ENCODE measurements around the gene POLR2M.
A peak's percentile ranks its signal among the peaks of the same experiment; 100 is the strongest.

The POLR2M gene

GRCh38 chr15:57692709-57693108 lies 13.8 kb upstream of the POLR2M start:
- DNase-seq (ENCODE audit: low spot score): no peak

- no peak for DNase-seq (ENCODE audit: low spot score)
These were observed 12.2 kb upstream of the POLR2M start for GRCh38 chr15:57694279-57694678.

GRCh38 chr15:57696146-57696545 lies 10.4 kb upstream of the POLR2M start:
- no peak for DNase-seq (ENCODE audit: low spot score)

- DNase-seq (ENCODE audit: low spot score): no peak
These were observed 8.9 kb upstream of the POLR2M start for GRCh38 chr15:57697588-57697987.

- no peak for DNase-seq (ENCODE audit: low spot score)
These were observed 8.3 kb upstream of the POLR2M start for GRCh38 chr15:57698243-57698642.

GRCh38 chr15:57698991-57699390 lies 7.5 kb upstream of the POLR2M start:
- DNase-seq (ENCODE audit: low spot score): no peak

- no peak for DNase-seq (ENCODE audit: low spot score)
These were observed 3.1 kb upstream of the POLR2M start for GRCh38 chr15:57703387-57703786.

GRCh38 chr15:57704441-57704840 lies 2.1 kb upstream of the POLR2M start:
- DNase-seq (ENCODE audit: low spot score): no peak

GRCh38 chr15:57705746-57706404 lies 639 bp upstream of the POLR2M start:
- peak; percentile 33 for DNase-seq (ENCODE audit: low spot score)

- no peak for DNase-seq (ENCODE audit: low spot score)
These were observed 1.5 kb downstream of the POLR2M start for GRCh38 chr15:57708047-57708446.

- no peak for DNase-seq (ENCODE audit: low spot score)
These were observed 11.8 kb downstream of the POLR2M start for GRCh38 chr15:57718309-57718708.

GRCh38 chr15:57720867-57721266 lies 14.4 kb downstream of the POLR2M start:
- DNase-seq (ENCODE audit: low spot score): no peak

GRCh38 chr15:57726411-57726810 lies 19.9 kb downstream of the POLR2M start:
- DNase-seq (ENCODE audit: low spot score): no peak

GRCh38 chr15:57727031-57727430 lies 20.5 kb downstream of the POLR2M start:
- no peak for DNase-seq (ENCODE audit: low spot score)

GRCh38 chr15:57728436-57728835 lies 21.9 kb downstream of the POLR2M start:
- DNase-seq (ENCODE audit: low spot score): no peak

- no peak for DNase-seq (ENCODE audit: low spot score)
These were observed 24.4 kb downstream of the POLR2M start for GRCh38 chr15:57730876-57731275.

GRCh38 chr15:57731530-57732103 lies 25.1 kb downstream of the POLR2M start:
- DNase-seq (ENCODE audit: low spot score): no peak

- peak; percentile 67 for DNase-seq (ENCODE audit: low spot score)
These were observed 26.2 kb downstream of the POLR2M start for GRCh38 chr15:57732526-57733331.

GRCh38 chr15:57734860-57735259 lies 28.3 kb downstream of the POLR2M start:
- DNase-seq (ENCODE audit: low spot score): no peak

GRCh38 chr15:57735431-57735830 lies 28.9 kb downstream of the POLR2M start:
- DNase-seq (ENCODE audit: low spot score): no peak

- DNase-seq (ENCODE audit: low spot score): no peak
These were observed 29.4 kb downstream of the POLR2M start for GRCh38 chr15:57735891-57736290.

- DNase-seq (ENCODE audit: low spot score): no peak
These were observed 30.1 kb downstream of the POLR2M start for GRCh38 chr15:57736591-57736990.

- DNase-seq (ENCODE audit: low spot score): no peak
These were observed 32.3 kb downstream of the POLR2M start for GRCh38 chr15:57738734-57739237.

Measured in D341Med (cell line).